Aorta (tissue), 5 donors: ENCODE results near the gene HOXD4. TPM values are rescaled to one million over a fixed set of nuclear protein-coding genes. Genes with fewer than 3 reads are reported as not detected.

Experiments used
- ATAC-seq: fragments of 200-7000 bp; cut with Tn5 transposase; one replicate; pipeline ENCODE4 v1.9.1; 2022; ENCODE audit warnings: moderate library complexity; ENCODE audit not compliant: low FRiP score
- DNase-seq, 2 donors: peaks; one replicate each; pipeline ENCODE4 v3.0.0-alpha.2; 2020
- H3K27ac ChIP-seq, 2 donors: one replicate each; pipeline ENCODE4 v1.5.1; 2013; ENCODE audit warnings: low read length in 2 of 2, mild to moderate bottlenecking in 2 of 2, moderate library complexity in 2 of 2, control low read depth in 1 of 2, inconsistent platforms in 1 of 2, low read depth in 1 of 2
- H3K27me3 ChIP-seq, 2 donors: one replicate each; pipeline ENCODE4 v1.6.1; 2013; ENCODE audit warnings: control low read depth in 1 of 2, low read length in 1 of 2, mild to moderate bottlenecking in 1 of 2, moderate library complexity in 1 of 2; ENCODE audit not compliant: insufficient read depth in 2 of 2, control insufficient read depth in 1 of 2
- H3K36me3 ChIP-seq, 2 donors: one replicate each; pipeline ENCODE4 v1.6.1; 2013; ENCODE audit warnings: control low read depth in 1 of 2, low read length in 1 of 2, mild to moderate bottlenecking in 1 of 2; ENCODE audit not compliant: insufficient read depth in 2 of 2, control insufficient read depth in 1 of 2
- H3K4me1 ChIP-seq, 2 donors: one replicate each; pipeline ENCODE4 v1.6.1; 2013; ENCODE audit warnings: low read length in 2 of 2, control low read depth in 1 of 2, mild to moderate bottlenecking in 1 of 2, moderate library complexity in 1 of 2; ENCODE audit not compliant: insufficient read depth in 2 of 2, control insufficient read depth in 1 of 2
- H3K4me3 ChIP-seq, 2 donors: one replicate each; pipeline ENCODE4 v1.5.1; 2013; ENCODE audit warnings: low read length in 2 of 2, control low read depth in 1 of 2, mild to moderate bottlenecking in 1 of 2
- H3K9me3 ChIP-seq: one replicate; pipeline ENCODE4 v1.6.1; 2013; ENCODE audit warnings: mild to moderate bottlenecking, low read length; ENCODE audit not compliant: control insufficient read depth
- WGBS, 2 donors: extraction: QIAGEN DNeasy Blood & Tissue Kit; methylation state at CpG; one replicate each; pipeline ENCODE4 v1.1.7; 2013; 5-methylcytosine and 5-hydroxymethylcytosine counted together
- intact Hi-C, 2 donors: fragments of 100-400 bp; cut with DNase I; formaldehyde crosslinking; loops; one replicate each; pipeline versions ENCODE4 v1.14.2 to v1.15.0; 2022
- polyA plus RNA-seq, 2 donors: library from polyadenylated mRNA; stranded (reverse); fragments of 200-250 nt; gene quantifications; one replicate each; pipeline ENCODE4 v1.2.3, GENCODE V29; 2013
- total RNA-seq, 2 donors: library from RNA; stranded (reverse); fragmentation: NEBNext Ultra II Directional; extraction: Animal tissue kit (Norgen Biotek cat#: 25700); gene quantifications; one replicate each; pipeline ENCODE4 v1.2.1, GENCODE V29; 2021
- donor health status: healthy with polysubstance abuse.
- donor health status: Bipolar disorder and iron deficiency.
- donor health status: DM: no; HTN: no; CAD: no.
- donor health status: DM: no; HTN: no; CAD: no.
- donor health status: DM: yes; HTN: yes; CAD: no.

Gene HOXD4
- total and polyA plus RNA-seq, 4 donors: 7.7 to 9.8 (median 7.7) TPM; not detected in 1

DNA sequence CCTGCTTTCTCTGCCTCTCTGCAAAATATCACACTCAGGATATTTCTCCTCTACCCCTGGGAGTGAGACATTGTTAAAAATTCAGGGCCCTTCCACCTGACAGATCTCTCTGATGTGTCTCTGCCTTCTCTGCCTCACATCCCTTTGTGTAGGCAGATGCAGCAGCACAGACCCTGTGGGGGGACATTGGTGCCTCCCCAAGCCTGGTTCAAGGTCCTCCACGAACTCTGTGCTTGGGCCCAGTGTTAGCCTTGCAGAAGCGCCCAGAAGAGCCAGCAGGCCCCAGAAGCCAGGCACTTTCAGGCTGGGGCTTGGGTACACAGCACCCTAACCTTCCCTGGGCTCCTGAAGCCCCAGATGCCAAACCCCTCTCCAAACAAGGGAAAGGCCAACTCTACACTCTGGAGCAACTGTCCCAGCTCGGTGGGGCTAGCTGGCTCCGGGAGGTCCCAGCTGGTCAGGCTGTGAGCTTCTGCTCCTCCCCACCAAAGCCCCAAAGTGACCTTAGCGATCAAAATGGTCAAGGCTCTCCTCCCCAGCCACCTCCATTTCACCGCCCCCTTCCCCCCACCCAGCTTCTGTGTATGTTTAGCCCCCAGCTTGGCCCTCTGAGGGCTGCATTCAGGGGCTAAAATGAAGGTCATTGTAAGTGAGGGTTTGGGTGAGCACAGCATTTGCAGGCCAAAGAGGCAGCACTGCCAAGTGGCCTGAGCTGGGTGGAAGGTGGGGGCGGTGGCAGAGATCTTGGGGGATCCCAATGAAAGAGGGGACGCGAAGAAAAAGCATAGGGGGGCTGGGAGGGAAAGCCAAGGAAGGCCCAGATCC, 26.2 kb upstream of the HOXD4 start:
- Histone ChIP-seq H3K27ac (no peak overlapping the region), H3K27me3 (no peaks in the 10 kb centered on the region), H3K4me1 (no peaks in the 10 kb centered on the region), H3K4me3 (no peak overlapping the region), H3K36me3 (no peaks in the 10 kb centered on the region), H3K9me3 (no peaks in the 10 kb centered on the region)
- ATAC-seq: no peak
- no peak for DNase-seq
- WGBS, 2 donors: 81 to 96% methylated on average over 9 of the region's 9 CpGs
- intact Hi-C loops: loop anchor here (2.0 to 5.0 kb wide), 3 partner anchors 514 to 1022 kb away; no protein-coding TSS in a partner anchor

DNA sequence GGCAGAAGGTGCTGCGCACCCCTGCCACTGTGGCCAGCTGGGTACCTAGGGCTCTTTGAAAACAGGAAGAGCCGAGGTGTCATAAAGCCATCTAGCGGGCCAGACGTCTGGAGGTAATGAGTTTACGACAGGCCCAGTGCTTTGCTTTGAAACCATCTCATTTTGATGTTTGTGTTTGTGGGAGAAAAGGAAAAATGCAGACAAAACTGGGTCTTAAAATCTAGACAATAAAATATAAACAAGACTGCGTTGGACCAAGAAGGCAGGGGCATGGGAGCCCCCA, 25.6 kb upstream of the HOXD4 start:
- H3K27me3 ChIP-seq: no peaks in the 10 kb centered on the region

DNA sequence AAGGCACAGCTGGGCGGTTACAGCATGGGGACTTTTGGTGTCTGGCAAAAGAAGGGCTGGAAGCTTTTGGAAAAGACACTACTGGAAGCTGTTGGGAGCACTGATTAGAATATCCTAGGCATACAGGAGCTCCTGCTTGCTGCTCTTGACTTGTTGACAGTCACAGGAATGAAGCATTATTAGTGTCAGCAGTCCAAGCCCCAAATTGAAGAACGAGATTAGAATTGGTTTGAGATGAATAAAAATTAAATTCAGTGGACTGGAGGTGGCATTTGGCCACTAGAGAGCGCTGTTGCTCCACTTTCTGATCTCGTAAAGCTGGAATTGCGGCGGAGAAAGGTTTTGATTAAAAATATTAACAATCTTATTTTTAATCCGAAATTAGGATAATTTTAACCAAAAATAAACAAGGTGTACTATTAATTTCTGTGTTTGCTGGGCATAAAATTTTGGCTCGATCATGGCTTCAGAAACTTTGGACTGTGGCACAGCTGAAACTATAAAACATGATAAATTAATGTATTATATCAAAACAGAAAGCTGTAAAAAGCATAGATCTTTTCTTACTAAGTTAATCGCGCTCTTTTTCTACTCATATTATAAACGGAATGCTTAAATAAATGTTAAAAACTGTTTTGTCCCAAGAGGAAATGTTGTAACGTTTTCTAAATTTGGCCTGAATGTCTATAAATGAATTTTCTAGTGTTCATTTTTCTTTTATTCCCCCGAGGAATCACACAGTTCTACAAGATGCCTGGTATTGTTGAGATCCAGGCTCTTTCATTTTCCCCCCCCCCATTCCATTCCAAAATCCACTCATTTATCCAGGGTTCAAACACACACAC, 24.2 kb upstream of the HOXD4 start:
- ATAC-seq: no peak
- Histone ChIP-seq H3K4me1 (no peaks in the 10 kb centered on the region), H3K9me3 (no peaks in the 10 kb centered on the region), H3K27ac (no peak overlapping the region), H3K36me3 (no peaks in the 10 kb centered on the region), H3K4me3 (no peak overlapping the region), H3K27me3 (no peaks in the 10 kb centered on the region)
- WGBS, 2 donors: 6 to 7% methylated on average over 13 of the region's 13 CpGs
- intact Hi-C loops: loop anchor here (1.0 to 5.0 kb wide), 5 partner anchors 512 to 1020 kb away; no protein-coding TSS in a partner anchor
- DNase-seq: peak; percentile 73 to 85

More for the DNA sequence above, 25.6 kb upstream of the HOXD4 start:
- intact Hi-C loops: loop anchor here (2.0 to 5.0 kb wide), 4 partner anchors 513 to 1022 kb away; no protein-coding TSS in a partner anchor
- Histone ChIP-seq H3K4me3 (no peak overlapping the region), H3K9me3 (no peaks in the 10 kb centered on the region), H3K27ac (no peak overlapping the region), H3K36me3 (no peaks in the 10 kb centered on the region), H3K4me1 (no peaks in the 10 kb centered on the region)
- WGBS, 2 donors: 74 to 92% methylated on average over 6 of the region's 6 CpGs
- no peak for DNase-seq
- ATAC-seq: no peak

DNA sequence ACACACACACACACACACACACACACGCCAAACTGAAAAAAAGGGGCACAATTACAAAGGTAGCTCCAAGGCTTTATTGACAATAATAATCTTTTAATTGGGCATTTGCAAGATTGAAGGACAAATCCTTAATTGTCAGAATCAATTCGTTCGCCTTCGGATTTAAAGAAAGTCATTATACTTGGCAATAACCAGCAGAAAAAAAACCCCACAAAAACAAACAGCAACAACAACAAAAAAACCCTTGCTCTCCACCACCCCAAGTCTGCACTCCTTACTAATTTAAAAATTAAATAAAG, 23.6 kb upstream of the HOXD4 start:
- no peak overlapping the region for H3K4me3 ChIP-seq
- intact Hi-C loops: loop anchor here (1.0 to 5.0 kb wide), 5 partner anchors 511 to 1020 kb away; no protein-coding TSS in a partner anchor
- H3K36me3 ChIP-seq: no peaks in the 10 kb centered on the region
- no peaks in the 10 kb centered on the region for H3K9me3 ChIP-seq
- DNase-seq (no peak), ATAC-seq (no peak)
- no peaks in the 10 kb centered on the region for H3K4me1 ChIP-seq
- WGBS, 2 donors: 57 to 60% methylated on average over 4 of the region's 4 CpGs
- H3K27me3 ChIP-seq: no peaks in the 10 kb centered on the region
- H3K27ac ChIP-seq: no peak overlapping the region

DNA sequence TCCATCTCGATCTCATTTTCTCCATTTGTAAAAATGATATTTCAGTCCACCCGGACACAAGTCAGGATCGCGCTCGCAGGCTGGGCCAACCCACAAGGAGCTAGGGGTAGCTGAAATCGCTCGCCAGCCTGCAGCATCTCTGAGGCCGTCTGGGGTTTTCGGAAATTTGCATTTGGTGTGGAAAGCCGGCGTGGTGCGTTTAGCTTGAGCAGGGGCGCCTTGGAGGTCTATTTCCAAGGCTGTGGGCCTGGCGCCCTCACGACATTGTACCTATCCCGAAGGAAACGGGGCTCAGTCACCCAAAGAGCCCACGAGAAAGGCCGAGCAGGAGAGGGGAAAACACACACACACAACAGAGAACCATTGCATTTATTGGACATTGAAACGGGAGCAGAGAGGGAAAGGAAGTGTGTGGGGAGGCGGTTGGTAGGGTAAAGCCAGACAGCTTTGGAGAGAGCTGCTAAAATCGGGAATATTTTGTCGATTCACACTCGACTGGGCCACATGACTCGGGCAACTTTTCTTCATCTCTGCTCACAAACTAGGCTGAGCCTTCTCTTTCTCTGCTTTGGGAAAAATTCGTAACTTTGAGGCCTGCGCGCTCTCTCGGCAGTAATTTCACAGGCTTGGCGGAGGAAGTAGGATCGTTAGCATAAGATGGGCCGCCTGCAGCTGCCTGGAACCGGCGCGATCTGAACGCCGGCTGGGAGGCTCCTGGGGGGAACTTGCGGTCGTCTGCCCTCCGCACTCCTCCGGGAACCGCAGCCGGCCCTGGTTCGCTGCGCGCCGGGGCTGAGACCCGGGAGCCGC, 23.0 kb upstream of the HOXD4 start:
- DNase-seq: no peak
- WGBS, 2 donors: 40 to 50% methylated on average over 49 of the region's 49 CpGs
- intact Hi-C loops: loop anchor here (5.0 kb wide), 2 partner anchors 684 to 1019 kb away; no protein-coding TSS in a partner anchor
- Histone ChIP-seq H3K4me1 (no peaks in the 10 kb centered on the region), H3K36me3 (no peaks in the 10 kb centered on the region), H3K27me3 (no peaks in the 10 kb centered on the region), H3K4me3 (peak overlapping the region in 1 of 2 donors; percentile 61), H3K27ac (no peak overlapping the region), H3K9me3 (no peaks in the 10 kb centered on the region)
- peak; percentile 39 for ATAC-seq

DNA sequence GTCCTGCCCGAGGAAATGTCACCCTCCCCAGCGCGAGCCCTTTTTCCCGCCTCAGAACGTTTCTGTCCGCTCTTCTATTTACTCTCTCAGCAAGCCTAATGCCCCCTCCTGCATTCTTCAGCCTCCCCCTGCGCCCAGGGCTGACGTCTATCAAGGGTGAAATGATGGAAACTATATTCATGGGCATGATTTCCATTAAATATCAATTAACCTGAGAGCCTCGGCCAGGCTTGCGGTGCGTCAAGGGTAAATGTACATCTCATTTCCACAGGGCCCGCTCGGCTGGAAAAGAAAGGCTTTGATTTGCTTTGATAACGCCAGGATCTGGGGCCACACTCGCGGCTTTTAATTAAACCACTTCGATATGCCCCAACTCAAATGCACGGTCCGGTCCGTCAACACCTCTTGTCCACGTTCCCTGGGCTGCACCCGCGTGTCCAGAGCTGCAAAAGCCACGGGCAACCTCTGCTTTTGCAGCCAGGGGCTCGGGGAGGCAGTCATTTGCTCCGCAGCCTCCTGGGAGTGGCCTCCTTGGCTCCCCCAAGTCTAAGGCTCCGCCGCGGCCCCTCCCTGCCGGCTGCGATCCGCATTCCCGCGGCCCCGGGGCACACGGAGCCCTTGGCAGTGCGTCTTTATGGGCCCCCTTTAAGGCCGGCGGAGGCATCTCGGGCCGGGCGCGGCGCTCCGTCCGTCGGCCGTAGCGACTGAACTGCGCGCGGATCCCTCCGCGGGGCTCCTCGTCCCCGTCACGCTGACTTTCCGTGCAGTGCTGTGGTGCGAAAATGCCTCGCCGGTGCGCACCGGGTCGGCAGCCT, 22.2 kb upstream of the HOXD4 start, which contains the start of gene HOXD8:
Gene HOXD8 (plus strand): TSS at position 724 of the 815 bp plus-strand sequence. CDS start 662 bp downstream, outside the sequence.
- no peaks in the 10 kb centered on the region for H3K9me3 ChIP-seq
- intact Hi-C loops: loop anchor here (5.0 kb wide), 2 partner anchors 683 to 1018 kb away; no protein-coding TSS in a partner anchor
- 1 to 3% methylated on average over 64 of the region's 64 CpGs for WGBS, 2 donors

DNA sequence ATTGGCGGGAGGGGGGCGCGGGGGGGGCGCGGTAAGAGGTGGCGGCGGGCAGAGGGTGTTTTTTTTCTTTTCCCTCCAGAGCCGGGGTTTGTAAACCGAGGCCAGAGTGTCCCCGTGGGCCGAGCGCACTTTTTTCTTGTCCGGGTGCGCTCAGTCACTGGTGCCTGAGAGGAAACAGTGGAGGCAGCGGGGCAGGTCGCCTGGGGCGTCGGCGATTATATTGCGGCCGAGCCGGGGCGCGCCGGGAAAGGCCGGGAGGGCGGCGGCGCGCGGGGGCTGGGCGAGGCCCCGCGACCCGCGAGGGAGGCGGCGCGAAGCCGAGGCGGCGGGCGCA, 21.6 kb upstream of the HOXD4 start:
- Histone ChIP-seq H3K27me3 (no peaks in the 10 kb centered on the region), H3K36me3 (no peaks in the 10 kb centered on the region), H3K27ac (peak overlapping the region; percentile 54 to 64), H3K9me3 (no peaks in the 10 kb centered on the region), H3K4me1 (no peaks in the 10 kb centered on the region), H3K4me3 (peak overlapping the region; percentile 61 to 83)
- ATAC-seq (peak; percentile 41), DNase-seq (peak in 1 of 2 donors; percentile 82)
- 1% methylated on average over 37 to 43 of the region's 43 CpGs for WGBS, 2 donors
- intact Hi-C loops: loop anchor here (5.0 kb wide), 2 partner anchors 683 to 1018 kb away; no protein-coding TSS in a partner anchor

More for the DNA sequence above, 22.2 kb upstream of the HOXD4 start, which contains the start of gene HOXD8:
- Histone ChIP-seq H3K4me3 (peak within 1 kb of the TSS; percentile 61 to 83), H3K36me3 (no peaks in the 10 kb centered on the region), H3K27me3 (no peaks in the 10 kb centered on the region), H3K4me1 (no peaks in the 10 kb centered on the region), H3K27ac (peak within 1 kb of the TSS; percentile 54 to 64)
- peak; percentile 91 for ATAC-seq
- DNase-seq: peak; percentile 80 to 93
